ENCODE data around the gene CBFA2T3.

CBFA2T3 gene

DNA sequence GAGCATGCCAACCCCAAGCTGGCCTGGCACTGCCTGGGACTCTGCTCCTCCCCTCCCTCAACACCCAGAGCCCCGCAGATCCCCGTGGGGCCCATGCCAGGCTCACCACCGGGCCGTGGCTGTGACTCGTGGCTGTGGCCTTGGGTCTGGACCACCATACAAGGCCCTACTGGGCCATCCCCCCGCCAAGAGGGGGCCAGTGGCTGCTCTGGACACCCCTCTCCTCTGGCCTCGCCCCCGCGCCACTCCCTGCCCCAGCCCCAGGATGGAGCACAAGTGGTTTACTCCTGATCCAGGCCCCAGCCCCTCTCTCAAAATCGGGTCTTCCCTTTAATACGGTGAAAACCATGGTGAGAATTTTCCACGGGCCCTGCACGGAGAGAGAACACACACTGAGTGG lies 113.6 kb downstream of the CBFA2T3 start:
- no peak overlapping the region for H3K4me3 ChIP-seq (ENCODE audit: low read depth, low read length)
- no peak for DNase-seq (ENCODE audit: low read depth)
- TF ChIP-seq, protein P1, sequence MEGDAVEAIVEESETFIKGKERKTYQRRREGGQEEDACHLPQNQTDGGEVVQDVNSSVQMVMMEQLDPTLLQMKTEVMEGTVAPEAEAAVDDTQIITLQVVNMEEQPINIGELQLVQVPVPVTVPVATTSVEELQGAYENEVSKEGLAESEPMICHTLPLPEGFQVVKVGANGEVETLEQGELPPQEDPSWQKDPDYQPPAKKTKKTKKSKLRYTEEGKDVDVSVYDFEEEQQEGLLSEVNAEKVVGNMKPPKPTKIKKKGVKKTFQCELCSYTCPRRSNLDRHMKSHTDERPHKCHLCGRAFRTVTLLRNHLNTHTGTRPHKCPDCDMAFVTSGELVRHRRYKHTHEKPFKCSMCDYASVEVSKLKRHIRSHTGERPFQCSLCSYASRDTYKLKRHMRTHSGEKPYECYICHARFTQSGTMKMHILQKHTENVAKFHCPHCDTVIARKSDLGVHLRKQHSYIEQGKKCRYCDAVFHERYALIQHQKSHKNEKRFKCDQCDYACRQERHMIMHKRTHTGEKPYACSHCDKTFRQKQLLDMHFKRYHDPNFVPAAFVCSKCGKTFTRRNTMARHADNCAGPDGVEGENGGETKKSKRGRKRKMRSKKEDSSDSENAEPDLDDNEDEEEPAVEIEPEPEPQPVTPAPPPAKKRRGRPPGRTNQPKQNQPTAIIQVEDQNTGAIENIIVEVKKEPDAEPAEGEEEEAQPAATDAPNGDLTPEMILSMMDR (conservative IDR thresholded peaks at IDR 0.05; ENCODE audit: low read depth, low read length) = no peak

GRCh38 chr16:88862968-88863367 lies 114.0 kb downstream of the CBFA2T3 start:
- TF ChIP-seq, protein P1 (conservative IDR thresholded peaks at IDR 0.05; ENCODE audit: low read depth, low read length) = no peak
- no peak overlapping the region for H3K4me3 ChIP-seq (ENCODE audit: low read depth, low read length)
- DNase-seq (ENCODE audit: low read depth) = no peak

DNA sequence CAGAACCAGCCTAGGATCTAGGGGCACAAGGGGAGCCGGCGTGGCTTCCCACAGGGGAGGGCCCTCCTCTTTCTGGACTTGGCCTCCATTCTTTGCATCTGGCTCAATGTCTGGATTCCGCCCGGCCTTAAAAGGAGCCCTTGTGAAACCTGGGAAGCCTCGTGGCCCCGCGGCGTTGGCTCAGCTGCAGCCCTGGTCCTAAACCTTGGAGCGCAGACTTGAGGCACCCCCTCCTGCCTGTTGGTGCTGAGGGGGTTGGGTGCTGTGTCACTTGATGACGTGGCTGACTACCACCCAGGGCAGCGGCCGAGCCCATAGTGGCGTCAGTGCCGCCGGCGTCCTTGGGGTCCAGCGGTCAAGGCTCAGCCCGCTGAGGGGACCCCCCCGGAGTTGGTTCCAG lies 115.6 kb downstream of the CBFA2T3 start:
- DNase-seq (ENCODE audit: low read depth) = no peak
- TF ChIP-seq, protein P1 (conservative IDR thresholded peaks at IDR 0.05; ENCODE audit: low read depth, low read length) = no peak
- no peak overlapping the region for H3K4me3 ChIP-seq (ENCODE audit: low read depth, low read length)

- H3K4me3 ChIP-seq (ENCODE audit: low read depth, low read length) = no peak overlapping the region
- DNase-seq (ENCODE audit: low read depth) = no peak
- TF ChIP-seq, protein P1 (conservative IDR thresholded peaks at IDR 0.05; ENCODE audit: low read depth, low read length) = no peak
These were observed 117.5 kb downstream of the CBFA2T3 start for GRCh38 chr16:88859381-88860091.

DNA sequence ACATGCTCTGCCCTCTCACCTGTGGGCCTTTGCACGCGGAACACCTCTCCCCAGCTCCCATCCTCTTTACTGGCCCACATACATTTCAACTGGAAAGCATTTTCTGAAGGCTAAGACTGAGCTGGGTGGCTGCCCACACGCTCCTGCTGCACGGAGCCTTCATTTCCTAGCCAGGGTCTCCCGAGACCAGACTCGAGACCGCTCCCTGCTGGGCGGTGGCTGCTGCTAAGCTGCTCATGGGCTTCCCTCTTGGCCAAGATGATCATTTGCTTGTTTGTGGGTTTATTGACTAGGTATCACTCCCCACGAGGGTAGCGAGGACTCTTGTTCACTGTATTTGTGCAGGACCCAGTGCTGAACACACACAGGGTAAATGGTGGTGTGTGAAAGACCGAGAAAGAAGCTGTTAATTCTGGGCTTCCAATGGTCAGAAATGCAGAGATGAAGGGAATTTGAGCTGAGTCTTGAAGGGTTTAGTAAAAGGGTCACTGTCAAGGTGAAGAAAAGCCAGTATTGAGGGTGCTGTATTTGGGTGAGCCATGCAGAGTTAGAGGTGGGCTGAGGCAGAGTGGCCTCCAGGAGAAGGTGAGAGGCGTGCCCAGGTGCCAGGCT lies 119.2 kb downstream of the CBFA2T3 start:
- TF ChIP-seq, protein P1 (conservative IDR thresholded peaks at IDR 0.05; ENCODE audit: low read depth, low read length) = peak; percentile 87
- peak overlapping the region; percentile 99 for H3K4me3 ChIP-seq (ENCODE audit: low read depth, low read length)
- peak; percentile 92 for DNase-seq (ENCODE audit: low read depth)

- peak; percentile 97 for DNase-seq (ENCODE audit: low read depth)
- TF ChIP-seq, protein P1 (conservative IDR thresholded peaks at IDR 0.05; ENCODE audit: low read depth, low read length) = no peak
- H3K4me3 ChIP-seq (ENCODE audit: low read depth, low read length) = peak within 1 kb of the TSS; percentile 99
These were observed 119.9 kb downstream of the CBFA2T3 start, which contains the start of the genes GALNS and TRAPPC2L for GRCh38 chr16:88856828-88857727. Gene GALNS (minus strand): TSS chr16:88856947. CDS start chr16:88856877, 70 bp downstream. Gene TRAPPC2L (plus strand): TSS chr16:88857127. CDS start chr16:88857151, 24 bp downstream.
